ENCODE results near the gene AMFR. TPM values are rescaled to one million over a fixed set of nuclear protein-coding genes. Genes with fewer than 3 reads are reported as not detected.

Gene AMFR
- total RNA-seq, 1 experiment from 2014 or later, result 25.6 TPM

DNA sequence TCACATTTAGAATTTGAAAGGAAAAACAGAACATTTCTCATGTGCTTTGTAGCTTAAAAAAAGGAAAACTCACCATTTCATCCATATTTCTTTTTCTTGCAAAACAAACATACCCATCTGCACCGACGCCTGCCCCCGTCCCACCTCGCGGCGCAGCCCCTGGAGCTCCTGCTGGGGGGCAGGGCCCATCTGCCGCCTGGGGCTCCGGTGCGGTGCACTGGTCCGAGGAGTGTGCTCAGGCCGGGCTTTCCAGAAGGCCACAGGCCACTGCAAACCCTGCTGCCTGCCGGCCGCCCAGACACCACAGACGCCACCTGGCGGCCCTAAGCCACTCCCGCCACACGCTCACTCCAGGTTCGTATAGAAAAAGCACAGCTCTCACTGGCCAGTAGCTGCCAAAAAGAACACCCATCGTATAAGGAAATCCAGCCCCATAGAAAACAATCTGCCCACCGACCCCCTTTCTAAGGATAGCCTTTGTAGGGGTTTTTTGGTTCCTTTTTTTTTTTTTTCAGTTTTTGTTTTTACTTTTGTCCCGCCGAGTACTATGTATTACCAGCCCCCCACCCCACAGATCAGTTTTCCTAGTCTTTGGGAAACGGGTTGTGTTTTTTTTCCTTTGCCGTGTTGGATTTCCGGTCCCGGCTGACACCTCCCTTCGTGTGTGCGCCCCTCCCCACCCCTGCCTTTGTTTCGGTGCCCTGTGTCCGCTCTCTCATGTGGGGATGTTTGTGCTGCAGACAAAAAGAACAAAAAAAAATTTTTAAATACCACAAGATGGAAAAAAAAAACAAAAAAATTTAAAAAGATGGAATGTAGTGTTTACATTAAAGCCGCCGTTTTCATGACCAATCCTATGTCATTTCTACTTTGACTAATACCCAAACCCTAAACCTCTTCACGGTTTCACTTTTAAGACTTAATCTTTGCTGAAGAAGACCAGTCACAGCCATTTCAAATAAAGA is 68.8 kb downstream of the AMFR start:
- Histone ChIP-seq H3K18ac (ENCODE audit: insufficient read length, low read depth, low read length) (no peak overlapping the region), H3K79me1 (ENCODE audit: insufficient read depth, low read depth, low read length, poor library complexity, severe bottlenecking) (no peaks in the 10 kb centered on the region), H3K27me3 (ENCODE audit: insufficient read depth, low read length) (no peaks in the 10 kb centered on the region), H3K79me2 (ENCODE audit: insufficient read depth, low read length) (no peaks in the 10 kb centered on the region), H3K56ac (ENCODE audit: insufficient read length, low read depth, low read length) (no peak overlapping the region), H2AK5ac (ENCODE audit: insufficient read length, low read length) (no peak overlapping the region), H3K23ac (ENCODE audit: insufficient read length, low read depth, low read length) (no peak overlapping the region), H3K4me1 (ENCODE audit: insufficient read depth, low read length) (no peaks in the 10 kb centered on the region; the same call in 1 of the 2 replicates), H3K9ac (ENCODE audit: extremely low read depth, insufficient read length, low read length) (no peak overlapping the region), H4K20me1 (ENCODE audit: control insufficient read depth, insufficient read depth, insufficient read length) (no peaks in the 10 kb centered on the region), H2AFZ (ENCODE audit: low read length) (no peak overlapping the region), H3K27ac (ENCODE audit: insufficient read length, low read depth, low read length) (no peak overlapping the region), H3K14ac (ENCODE audit: insufficient read depth, low read length) (0 out of 2 replicates have a peak overlapping the region, but pooled peaks have one; percentile 16), H4K5ac (ENCODE audit: insufficient read length, low read depth, low read length) (no peak overlapping the region), H4K8ac (replicated peaks; ENCODE audit: insufficient read length, low read depth, low read length) (no peak overlapping the region), H3K4ac (ENCODE audit: low read depth, low read length) (no peak overlapping the region), H2BK20ac (ENCODE audit: low read depth, low read length, poor library complexity, severe bottlenecking) (no peak overlapping the region), H3K23me2 (ENCODE audit: insufficient read length, low read depth, low read length, poor library complexity, severe bottlenecking) (no peaks in the 10 kb centered on the region), H2BK15ac (ENCODE audit: low read depth, low read length) (no peak overlapping the region), H3T11ph (ENCODE audit: low read length) (no peak overlapping the region), H3K4me2 (ENCODE audit: insufficient read depth, insufficient read length, low read length) (peak overlapping the region; percentile 33), H2BK120ac (ENCODE audit: low read depth, low read length, poor library complexity, severe bottlenecking) (no peak overlapping the region), H4K91ac (ENCODE audit: insufficient read length, low read depth, low read length) (no peak overlapping the region), H3K9me3 (ENCODE audit: control insufficient read depth, low read depth, low read length) (no peaks in the 10 kb centered on the region), H2BK5ac (ENCODE audit: insufficient read length, low read length) (no peak overlapping the region), H2BK12ac (ENCODE audit: insufficient read length, low read depth, low read length) (no peak overlapping the region)
- Mint-ChIP-seq H3K27me3 (ENCODE audit: low read depth) (no peaks in the 10 kb centered on the region; the same call in none of the 2 replicates), H3K4me1 (peaks cover 26 to 41% of the 10 kb centered on the region in 2 experiments), H3K9me3 (no peaks in the 10 kb centered on the region), H3K4me3 (peak overlapping the region; percentile 68 to 74), H3K36me3 (ENCODE audit: insufficient read depth in 1 of 3, low read depth in 3 of 3) (no peaks in the 10 kb centered on the region; a peak in 1 of 7 replicates), H3K27ac (peak overlapping the region; percentile 91 to 96 (median 94))
- peak; percentile 94 for DNase-seq
- peak; percentile 93 for TF ChIP-seq CTCF (conservative IDR thresholded peaks at IDR 0.05)
- no CpG with 5 or more reads among the region's 33 CpGs for WGBS (ENCODE audit: extremely low coverage, insufficient read length, low lambda C conversion rate)
